AG09319 (cell line): Measurements from ENCODE around the gene TLE4.

Experiments used
- DNase-seq: peaks from one replicate; pipeline ENCODE4 v3.0.0-alpha.2; 2010; ENCODE audit warnings: low read depth; ENCODE audit errors: extremely low read depth
- TF ChIP-seq, protein P1 (sequence below): IDR thresholded peaks from 2 replicates; pipeline ENCODE4 v1.5.1; 2011; ENCODE audit warnings: low read depth, mild to moderate bottlenecking, inconsistent platforms, low read length, moderate library complexity

TLE4 gene

DNA sequence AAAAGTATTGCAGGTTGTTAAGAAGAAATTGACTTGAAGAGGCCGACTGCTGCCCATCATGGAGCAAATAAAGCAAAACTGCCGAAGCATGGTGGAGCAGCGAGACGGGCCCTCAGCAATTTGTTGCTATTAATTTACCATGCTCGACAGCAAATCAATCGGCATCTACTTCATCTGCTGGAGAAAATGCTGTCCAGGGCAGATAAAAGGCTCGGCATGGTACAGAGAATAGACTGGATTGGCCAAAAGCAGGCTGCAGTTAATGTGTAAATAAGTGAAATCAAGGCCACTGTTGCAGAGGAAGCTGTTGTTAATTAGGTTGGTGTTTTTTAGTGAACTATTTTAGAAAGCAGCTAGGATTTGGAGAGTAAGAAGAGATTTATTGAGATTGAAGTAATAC is 8.3 kb downstream of the TLE4 start:
- no peak for DNase-seq
- TF ChIP-seq, protein P1, sequence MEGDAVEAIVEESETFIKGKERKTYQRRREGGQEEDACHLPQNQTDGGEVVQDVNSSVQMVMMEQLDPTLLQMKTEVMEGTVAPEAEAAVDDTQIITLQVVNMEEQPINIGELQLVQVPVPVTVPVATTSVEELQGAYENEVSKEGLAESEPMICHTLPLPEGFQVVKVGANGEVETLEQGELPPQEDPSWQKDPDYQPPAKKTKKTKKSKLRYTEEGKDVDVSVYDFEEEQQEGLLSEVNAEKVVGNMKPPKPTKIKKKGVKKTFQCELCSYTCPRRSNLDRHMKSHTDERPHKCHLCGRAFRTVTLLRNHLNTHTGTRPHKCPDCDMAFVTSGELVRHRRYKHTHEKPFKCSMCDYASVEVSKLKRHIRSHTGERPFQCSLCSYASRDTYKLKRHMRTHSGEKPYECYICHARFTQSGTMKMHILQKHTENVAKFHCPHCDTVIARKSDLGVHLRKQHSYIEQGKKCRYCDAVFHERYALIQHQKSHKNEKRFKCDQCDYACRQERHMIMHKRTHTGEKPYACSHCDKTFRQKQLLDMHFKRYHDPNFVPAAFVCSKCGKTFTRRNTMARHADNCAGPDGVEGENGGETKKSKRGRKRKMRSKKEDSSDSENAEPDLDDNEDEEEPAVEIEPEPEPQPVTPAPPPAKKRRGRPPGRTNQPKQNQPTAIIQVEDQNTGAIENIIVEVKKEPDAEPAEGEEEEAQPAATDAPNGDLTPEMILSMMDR = no peak

DNA sequence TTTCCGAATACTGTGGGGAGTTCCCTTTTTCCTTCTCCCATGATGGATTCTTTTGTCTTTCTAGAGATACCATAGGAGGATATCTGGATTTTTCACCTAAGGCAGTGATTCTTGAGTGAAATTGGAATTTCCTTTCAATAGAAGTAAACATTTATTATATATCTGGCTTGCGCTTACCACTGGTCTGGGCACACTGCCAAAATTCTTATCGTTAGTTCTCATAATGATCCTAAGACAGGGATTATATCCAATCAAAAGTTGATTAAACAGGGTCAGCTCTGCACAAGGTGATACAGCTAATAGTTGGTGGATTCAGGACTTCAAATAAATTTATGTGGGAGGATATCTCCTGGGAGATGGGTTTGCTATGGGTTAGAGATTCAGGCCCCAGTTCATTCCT is 9.6 kb downstream of the TLE4 start:
- DNase-seq = no peak
- TF ChIP-seq, protein P1 = no peak

DNA sequence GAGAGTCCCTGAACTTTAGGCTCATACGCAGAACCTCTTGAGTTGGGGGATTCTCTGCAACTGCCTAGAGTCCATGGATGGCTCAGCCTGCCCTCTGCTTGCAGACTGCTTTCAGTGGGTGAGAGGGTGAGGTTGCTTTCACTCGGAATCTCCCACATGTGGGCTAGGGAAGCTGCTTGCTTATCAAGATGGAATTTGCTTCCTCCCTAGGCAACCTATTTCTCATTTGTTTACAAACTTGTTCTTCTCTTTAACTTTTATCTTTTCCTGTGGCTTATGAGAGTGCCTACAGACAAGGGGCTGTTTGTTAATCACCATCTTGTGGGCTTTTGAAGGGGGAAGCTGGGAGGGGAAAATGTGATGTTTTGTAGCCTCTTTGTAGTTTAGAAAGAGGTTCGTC is 10.0 kb downstream of the TLE4 start:
- peak; percentile 56 for DNase-seq
- TF ChIP-seq, protein P1 = no peak; the same call in 1 of the 2 replicates

DNA sequence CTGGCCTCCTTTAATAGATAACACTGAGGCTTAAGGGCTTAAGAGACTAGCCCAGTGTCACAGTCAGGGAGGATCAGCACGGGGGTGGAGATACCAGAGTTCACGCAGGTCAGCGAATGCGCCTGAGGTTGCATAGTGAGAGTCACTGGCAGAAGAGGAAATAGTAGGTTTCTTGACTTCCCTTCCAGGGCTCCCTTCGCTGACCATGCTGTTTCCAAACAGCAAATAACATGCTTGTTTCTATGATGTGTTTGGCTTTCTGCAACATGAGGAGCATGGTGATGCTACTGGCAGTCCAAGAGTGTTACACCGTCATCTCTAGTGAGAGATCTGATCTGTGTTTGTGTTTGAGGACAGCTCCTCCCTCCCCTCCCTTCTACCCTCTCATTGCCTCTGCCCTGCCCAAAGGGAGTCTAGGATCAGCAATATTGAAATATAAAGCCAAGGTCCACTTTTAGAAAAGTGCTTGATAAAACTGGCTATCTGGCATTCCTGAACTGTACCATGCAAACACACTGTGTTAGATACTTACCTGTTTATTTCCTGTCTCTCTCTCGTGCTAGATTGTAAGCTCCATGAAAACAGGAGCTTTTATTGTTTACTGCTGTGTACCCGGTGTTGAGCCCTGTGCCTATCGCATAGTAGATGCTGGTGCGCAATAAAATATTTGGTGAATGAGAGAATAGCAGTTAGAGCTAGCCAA is 12.3 kb downstream of the TLE4 start:
- DNase-seq = no peak
- TF ChIP-seq, protein P1 = no peak

DNA sequence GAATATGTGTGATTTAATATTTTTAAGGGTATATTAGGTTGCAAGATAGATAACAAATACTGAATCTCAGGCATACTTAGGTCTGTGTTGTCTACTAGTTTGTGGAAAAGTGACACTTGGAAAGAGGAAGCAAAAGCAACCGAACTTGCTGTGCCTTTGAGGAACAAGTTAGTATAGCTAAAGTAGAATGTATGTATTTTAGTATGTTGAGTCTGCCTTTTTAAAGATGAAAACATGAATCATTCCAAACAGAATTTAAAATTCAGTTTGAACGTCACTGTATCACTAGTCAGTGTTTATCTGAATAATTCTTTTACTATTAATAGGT is 12.9 kb downstream of the TLE4 start:
- no peak for DNase-seq
- TF ChIP-seq, protein P1 = no peak

DNA sequence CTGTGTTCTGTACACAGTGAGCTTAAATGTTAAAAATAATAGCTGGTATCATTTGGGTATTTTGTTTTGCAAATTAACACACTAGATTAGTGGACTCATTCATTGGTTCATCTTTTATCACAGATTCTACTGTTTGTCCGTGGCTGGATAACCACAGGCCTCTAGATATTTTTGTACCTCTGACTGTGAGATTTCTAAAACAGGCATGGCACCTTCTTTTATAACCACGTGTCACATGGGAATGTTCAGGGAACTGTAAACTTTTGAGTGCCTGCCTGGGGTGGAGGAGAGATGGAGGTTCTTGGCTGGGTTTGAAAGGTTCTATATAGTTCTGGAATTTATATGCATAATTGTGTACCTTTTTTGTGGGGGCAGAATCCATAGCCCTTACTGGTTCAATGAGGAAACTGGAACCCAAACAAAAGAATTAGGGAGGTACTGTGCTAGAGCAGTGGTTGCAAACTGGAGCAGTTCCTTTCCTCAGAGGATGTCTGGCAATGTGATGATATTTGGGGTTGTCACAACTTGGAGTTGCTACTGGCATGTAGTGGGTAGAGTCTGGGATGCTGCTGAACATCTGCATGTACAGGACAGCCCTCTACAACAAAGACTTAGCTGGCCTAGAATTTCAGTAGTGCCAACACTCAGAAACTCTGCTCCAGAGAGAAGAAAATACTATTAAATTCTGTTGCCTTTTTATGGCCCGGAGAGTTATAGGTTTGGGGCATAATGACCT is 16.9 kb downstream of the TLE4 start:
- no peak for DNase-seq
- TF ChIP-seq, protein P1 = no peak

DNA sequence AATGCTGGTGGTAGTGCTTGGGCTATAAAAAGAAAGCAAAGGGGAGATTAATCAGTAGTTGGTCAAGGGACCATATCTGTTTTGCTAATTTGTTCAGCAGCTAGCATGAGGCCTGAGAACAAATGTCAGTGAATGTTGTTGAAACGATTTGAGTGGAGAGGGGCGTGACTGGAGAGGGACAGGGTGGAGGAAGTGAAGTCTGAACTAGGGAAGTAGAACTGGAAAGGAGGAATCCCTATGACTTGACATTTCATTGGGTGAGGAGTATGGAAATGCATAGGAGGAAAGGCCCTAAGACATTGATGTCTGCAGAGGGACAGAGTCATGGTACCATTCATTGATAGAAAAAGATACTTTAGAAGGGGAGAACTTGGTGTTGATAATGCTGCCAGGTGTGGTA is 19.7 kb downstream of the TLE4 start:
- TF ChIP-seq, protein P1 = no peak
- DNase-seq = no peak
